NAMALWA (cell line): ENCODE results near the gene SMARCA4.
"Not testable (repeated sequence)": the region's sequence is repeated elsewhere in the genome, so short reads cannot be mapped to it uniquely, and the experiment has no call there.

Experiments used
- DNase-seq: peaks from one replicate; pipeline ENCODE4 v3.0.0-alpha.2; 2015; ENCODE audit warnings: low spot score

The SMARCA4 gene

DNA sequence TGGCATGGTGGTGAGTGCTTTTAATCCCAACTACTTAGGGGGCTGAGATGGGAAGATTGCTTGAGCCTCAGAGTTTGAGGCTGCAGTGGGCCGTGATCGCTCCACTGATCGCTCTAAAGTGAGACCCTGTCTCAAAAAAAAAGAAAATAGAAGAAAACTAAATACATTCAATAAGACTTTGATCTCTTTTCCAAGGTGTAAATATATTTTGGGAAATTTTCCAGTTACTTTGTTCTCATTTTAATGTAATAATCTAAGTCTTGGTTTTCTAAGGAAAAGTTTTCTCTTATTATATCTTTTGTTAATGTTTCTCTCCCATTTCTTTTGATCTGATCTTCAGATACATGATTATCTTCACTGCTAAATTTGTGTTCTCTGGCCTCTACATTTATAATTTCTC lies 138.0 kb downstream of the SMARCA4 start:
- DNase-seq = no peak

DNA sequence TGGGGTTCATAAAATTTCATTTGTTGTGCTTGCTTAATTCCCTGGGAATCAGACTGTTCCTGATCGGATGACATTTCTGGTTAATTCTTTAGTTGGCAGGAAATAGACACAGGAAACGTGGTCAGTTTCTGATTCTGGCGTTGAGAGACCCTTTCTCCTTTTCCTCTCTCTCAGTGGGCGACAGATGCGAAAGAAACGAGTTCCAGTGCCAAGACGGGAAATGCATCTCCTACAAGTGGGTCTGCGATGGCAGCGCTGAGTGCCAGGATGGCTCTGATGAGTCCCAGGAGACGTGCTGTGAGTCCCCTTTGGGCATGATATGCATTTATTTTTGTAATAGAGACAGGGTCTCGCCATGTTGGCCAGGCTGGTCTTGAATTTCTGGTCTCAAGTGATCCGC lies 139.2 kb downstream of the SMARCA4 start:
- no peak for DNase-seq

DNA sequence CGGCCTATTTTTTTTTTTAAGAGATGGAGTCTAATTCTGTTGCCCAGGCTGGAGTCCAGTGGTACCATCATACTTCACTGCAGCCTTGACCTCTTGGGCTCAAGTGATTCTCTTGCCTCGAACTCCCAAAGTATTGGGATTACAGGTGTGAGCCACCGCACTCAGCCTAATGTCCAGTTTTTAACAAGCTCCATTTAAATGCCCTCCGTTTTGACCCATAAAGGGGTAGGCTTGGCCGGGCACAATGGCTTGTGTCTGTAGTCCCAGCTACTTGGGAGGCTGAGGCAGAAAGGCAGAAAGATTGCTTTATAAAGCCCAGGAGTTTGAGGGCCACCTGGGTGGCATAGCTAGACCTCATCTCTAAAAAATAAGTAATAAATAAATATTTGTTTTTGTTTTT lies 140.2 kb downstream of the SMARCA4 start:
- DNase-seq = no peak

DNA sequence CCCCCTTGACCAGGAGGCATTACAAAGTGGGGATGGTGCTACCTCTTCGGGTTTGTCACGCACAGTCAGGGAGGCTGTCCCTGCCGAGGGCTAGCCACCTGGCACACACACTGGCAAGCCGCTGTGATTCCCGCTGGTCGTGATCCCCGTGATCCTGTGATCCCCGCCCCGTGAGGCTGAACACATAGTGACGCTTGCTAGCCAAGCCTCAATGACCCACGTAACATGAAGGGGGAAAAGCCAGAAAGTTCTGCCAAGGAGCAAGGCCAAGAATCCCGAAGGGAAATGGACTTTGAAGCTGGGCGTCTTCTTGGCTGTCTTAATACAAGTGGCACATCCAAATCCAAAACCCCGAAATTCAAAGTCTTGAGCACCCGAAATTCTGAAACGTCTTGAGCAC lies 142.1 kb downstream of the SMARCA4 start:
- no peak for DNase-seq

DNA sequence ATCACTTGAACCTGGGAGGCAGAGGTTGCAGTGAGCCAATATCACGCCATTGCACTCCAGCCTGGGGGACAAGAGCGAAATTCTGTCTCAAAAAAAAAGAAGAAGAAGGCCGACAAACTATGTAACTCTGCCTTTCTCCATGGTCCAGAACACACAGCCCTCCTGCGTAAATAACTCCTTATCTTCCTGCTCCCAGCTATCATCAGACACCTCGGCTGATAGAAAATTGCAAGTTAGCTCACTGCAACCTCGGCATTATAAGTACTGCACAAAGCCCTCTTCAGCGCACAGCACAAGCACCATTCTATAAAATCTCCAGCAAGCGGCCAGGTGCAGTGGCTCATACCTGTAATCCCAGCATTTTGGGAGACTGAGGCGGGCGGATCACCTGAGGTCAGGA lies 142.8 kb downstream of the SMARCA4 start:
- not testable (repeated sequence) for DNase-seq

DNA sequence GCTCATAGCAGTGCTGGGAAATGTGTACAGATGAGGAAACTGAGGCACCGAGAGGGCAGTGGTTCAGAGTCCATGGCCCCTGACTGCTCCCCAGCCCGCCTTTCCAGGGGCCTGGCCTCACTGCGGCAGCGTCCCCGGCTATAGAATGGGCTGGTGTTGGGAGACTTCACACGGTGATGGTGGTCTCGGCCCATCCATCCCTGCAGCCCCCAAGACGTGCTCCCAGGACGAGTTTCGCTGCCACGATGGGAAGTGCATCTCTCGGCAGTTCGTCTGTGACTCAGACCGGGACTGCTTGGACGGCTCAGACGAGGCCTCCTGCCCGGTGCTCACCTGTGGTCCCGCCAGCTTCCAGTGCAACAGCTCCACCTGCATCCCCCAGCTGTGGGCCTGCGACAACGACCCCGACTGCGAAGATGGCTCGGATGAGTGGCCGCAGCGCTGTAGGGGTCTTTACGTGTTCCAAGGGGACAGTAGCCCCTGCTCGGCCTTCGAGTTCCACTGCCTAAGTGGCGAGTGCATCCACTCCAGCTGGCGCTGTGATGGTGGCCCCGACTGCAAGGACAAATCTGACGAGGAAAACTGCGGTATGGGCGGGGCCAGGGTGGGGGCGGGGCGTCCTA lies 144.3 kb downstream of the SMARCA4 start:
- no peak for DNase-seq

DNA sequence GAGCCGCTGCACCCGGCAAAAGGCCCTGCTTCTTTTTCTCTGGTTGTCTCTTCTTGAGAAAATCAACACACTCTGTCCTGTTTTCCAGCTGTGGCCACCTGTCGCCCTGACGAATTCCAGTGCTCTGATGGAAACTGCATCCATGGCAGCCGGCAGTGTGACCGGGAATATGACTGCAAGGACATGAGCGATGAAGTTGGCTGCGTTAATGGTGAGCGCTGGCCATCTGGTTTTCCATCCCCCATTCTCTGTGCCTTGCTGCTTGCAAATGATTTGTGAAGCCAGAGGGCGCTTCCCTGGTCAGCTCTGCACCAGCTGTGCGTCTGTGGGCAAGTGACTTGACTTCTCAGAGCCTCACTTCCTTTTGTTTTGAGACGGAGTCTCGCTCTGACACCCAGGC lies 145.6 kb downstream of the SMARCA4 start:
- DNase-seq = no peak

DNA sequence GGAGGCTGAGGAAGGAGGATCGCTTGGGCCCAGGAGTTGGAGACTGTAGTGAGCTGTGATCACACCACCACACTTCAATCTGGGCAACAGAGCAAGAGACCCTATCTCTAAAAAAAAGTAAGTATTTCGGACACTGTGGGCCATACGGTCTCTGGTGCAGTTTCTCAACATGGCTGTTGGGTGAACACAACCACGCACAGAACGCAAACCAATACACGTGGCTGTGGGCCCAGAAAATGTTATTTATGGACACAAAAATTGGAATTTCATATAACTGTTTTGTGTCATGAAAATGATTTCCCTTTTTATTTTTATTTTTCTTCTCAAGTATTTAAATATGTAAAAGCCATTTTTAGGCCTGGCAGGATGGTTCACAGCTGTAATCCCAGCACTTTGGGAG lies 147.9 kb downstream of the SMARCA4 start:
- DNase-seq = no peak

DNA sequence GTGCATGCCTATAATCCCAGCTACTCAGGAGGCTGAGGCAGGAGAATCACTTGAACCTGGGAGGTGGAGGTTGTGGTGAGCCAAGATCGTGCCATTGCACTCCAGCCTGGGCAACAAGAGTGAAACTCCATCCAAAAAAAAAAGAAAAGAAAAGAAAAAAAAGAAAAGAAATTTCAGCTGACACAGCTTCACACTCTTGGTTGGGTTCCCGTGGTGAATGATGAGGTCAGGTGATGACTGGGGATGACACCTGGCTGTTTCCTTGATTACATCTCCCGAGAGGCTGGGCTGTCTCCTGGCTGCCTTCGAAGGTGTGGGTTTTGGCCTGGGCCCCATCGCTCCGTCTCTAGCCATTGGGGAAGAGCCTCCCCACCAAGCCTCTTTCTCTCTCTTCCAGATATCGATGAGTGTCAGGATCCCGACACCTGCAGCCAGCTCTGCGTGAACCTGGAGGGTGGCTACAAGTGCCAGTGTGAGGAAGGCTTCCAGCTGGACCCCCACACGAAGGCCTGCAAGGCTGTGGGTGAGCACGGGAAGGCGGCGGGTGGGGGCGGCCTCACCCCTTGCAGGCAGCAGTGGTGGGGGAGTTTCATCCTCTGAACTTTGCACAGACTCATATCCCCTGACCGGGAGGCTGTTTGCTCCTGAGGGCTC lies 150.4 kb downstream of the SMARCA4 start:
- DNase-seq = no peak

DNA sequence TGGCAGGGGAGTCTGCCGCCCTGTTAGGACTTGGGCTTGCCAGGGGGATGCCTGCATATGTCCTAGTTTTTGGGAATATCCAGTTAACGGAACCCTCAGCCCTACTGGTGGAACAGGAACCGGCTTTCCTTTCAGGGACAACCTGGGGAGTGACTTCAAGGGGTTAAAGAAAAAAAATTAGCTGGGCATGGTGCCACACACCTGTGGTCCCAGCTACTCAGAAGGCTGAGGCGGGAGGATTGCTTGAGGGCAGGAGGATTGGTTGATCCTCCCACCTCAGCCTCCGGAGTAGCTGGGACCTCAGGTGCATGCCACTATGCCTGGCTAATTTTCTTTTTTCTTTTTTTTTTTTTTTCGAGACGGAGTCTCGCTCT lies 150.9 kb downstream of the SMARCA4 start:
- DNase-seq = no peak
